Measurements from ENCODE around the gene BBS4.

- TF ChIP-seq CTCF (IDR thresholded peaks at IDR 0.05; ENCODE audit: low read depth, low read length) (no peak), EZH2phosphoT487 (IDR thresholded peaks at IDR 0.05; ENCODE audit: low read depth) (no peak)
These were observed 88.8 kb downstream of the BBS4 start for GRCh38 chr15:72774696-72775383.

All from OCI-LY3 (cell line).